K562 (cell line): Measurements from ENCODE around the gene NUDT2. TPM values are rescaled to one million over a fixed set of nuclear protein-coding genes. Genes with fewer than 3 reads are reported as not detected.

Experiments
- BHLHE40 ChIP-seq: IDR thresholded peaks from 2 replicates; pipeline ENCODE4 v1.6.1; 2011; ENCODE audit warnings: low read length, improper control_type of control experiment
- BMI1 ChIP-seq: fragments of 150-350 bp; IDR thresholded peaks from 2 replicates; pipeline ENCODE4 v1.6.1; 2014; ENCODE audit warnings: low read length
- CHD2 ChIP-seq: IDR thresholded peaks from 2 replicates; pipeline ENCODE4 v1.6.1; 2011; ENCODE audit warnings: low read depth, low read length
- CSDE1 ChIP-seq, 2 experiments: fragments of 450-650 bp; IDR thresholded peaks; 2 replicates each; pipeline ENCODE4 v1.6.1; 2016; ENCODE audit warnings: mild to moderate bottlenecking in 1 of 2
- ERF ChIP-seq: fragments of 450-650 bp; formaldehyde crosslinking; IDR thresholded peaks from 2 replicates; pipeline ENCODE4 v1.4.0; 2020; ENCODE audit warnings: mild to moderate bottlenecking, mixed read lengths
- HNRNPLL ChIP-seq: fragments of 200-400 bp; formaldehyde crosslinking; IDR thresholded peaks from 2 replicates; pipeline ENCODE4 v1.6.1; 2017; ENCODE audit warnings: low read length, low read depth, mild to moderate bottlenecking; ENCODE audit not compliant: poor library complexity, severe bottlenecking
- KDM4B ChIP-seq, 2 experiments: fragments of 450-650 bp in 1 of 2; sonication (generic) in 1 of 2; IDR thresholded peaks; 2 replicates each; pipeline ENCODE4 v1.6.1; 2016 to 2017; ENCODE audit warnings: borderline replicate concordance in 2 of 2, antibody characterized with exemption in 1 of 2, low read depth in 1 of 2, mild to moderate bottlenecking in 1 of 2
- MTA1 ChIP-seq: fragments of 450-650 bp; IDR thresholded peaks from 2 replicates; pipeline ENCODE4 v1.6.1; 2017; ENCODE audit warnings: borderline replicate concordance
- NFE2 ChIP-seq: IDR thresholded peaks from 2 replicates; pipeline ENCODE4 v1.6.1; 2014; ENCODE audit warnings: antibody characterized with exemption, low read depth
- PTRF ChIP-seq: fragments of 450-650 bp; IDR thresholded peaks from 2 replicates; pipeline ENCODE4 v1.6.1; 2016; ENCODE audit warnings: mild to moderate bottlenecking, missing genetic modification characterization, missing compliant biosample characterization
- PURB ChIP-seq: sonication (generic); formaldehyde crosslinking; IDR thresholded peaks from 2 replicates; pipeline ENCODE4 v1.9.0; 2021; ENCODE audit warnings: low read depth, mild to moderate bottlenecking, missing genetic modification reagents
- RAD51 ChIP-seq: fragments of 450-650 bp; IDR thresholded peaks from 2 replicates; pipeline ENCODE4 v1.7.1; 2016; ENCODE audit warnings: low read depth, mild to moderate bottlenecking, borderline replicate concordance
- RBM22 ChIP-seq: fragments of 200-400 bp; formaldehyde crosslinking; IDR thresholded peaks from 2 replicates; pipeline ENCODE4 v1.6.1; 2018; ENCODE audit warnings: low read length, low read depth; ENCODE audit not compliant: poor library complexity, severe bottlenecking
- SIN3B ChIP-seq: fragments of 450-650 bp; IDR thresholded peaks from 2 replicates; pipeline ENCODE4 v1.6.1; 2017; ENCODE audit warnings: low read depth, mild to moderate bottlenecking, moderate library complexity
- SMC3 ChIP-seq: conservative IDR thresholded peaks from 2 replicates; pipeline ENCODE4 v1.6.1; 2011; ENCODE audit warnings: low read depth, low read length, improper control_type of control experiment; ENCODE audit not compliant: insufficient read depth
- ZNF589 ChIP-seq: fragments of 200-800 bp; sonication (Bioruptor generic); IDR thresholded peaks from 2 replicates; pipeline ENCODE4 v1.6.1; 2016; ENCODE audit warnings: low read depth, missing genetic modification characterization, missing compliant biosample characterization
- polyA plus RNA-seq, 8 experiments: library from polyadenylated mRNA; depleted of rRNA in 4 of 8; stranded (reverse) in 5 of 8; unstranded in 3 of 8; fragments of >200 nt; fragmentation: Nextera tagmentation in 2 of 8; fragmentation: Illumina TruSeq in 1 of 8; extraction: Ambion mirVana in 2 of 8; extraction: Trizol in 1 of 8; gene quantifications; 2 replicates each; pipeline versions ENCODE4 v1.2.1 to v1.2.3, GENCODE V29; 2011 to 2014; ENCODE audit warnings: inconsistent platforms in 1 of 8, missing spikeins in 1 of 8
- total RNA-seq, 7 experiments: library from RNA; depleted of rRNA in 6 of 7; stranded (reverse); fragments of >200 nt in 6 of 7; fragmentation: Illumina TruSeq in 2 of 7; extraction: Trizol in 2 of 7; gene quantifications; 2 replicates each; pipeline versions ENCODE4 v1.2.1 to v1.2.3, GENCODE V29; 2011 to 2021; ENCODE audit warnings: low replicate concordance in 1 of 7
- TF ChIP-seq, protein P1 (sequence below): sonication (generic); formaldehyde crosslinking; IDR thresholded peaks from 2 replicates; pipeline ENCODE4 v1.8.0; 2022; ENCODE audit warnings: mild to moderate bottlenecking, missing genetic modification reagents
- TF ChIP-seq, protein P2 (sequence below): fragments of 450-650 bp; IDR thresholded peaks from 2 replicates; pipeline ENCODE4 v1.6.1; 2016; ENCODE audit warnings: missing biosample characterization, missing genetic modification characterization
- TF ChIP-seq, protein P3 (sequence below): sonication (generic); formaldehyde crosslinking; IDR thresholded peaks from 2 replicates; pipeline ENCODE4 v1.8.0; 2022; ENCODE audit warnings: mild to moderate bottlenecking, missing genetic modification reagents
- TF ChIP-seq, protein P4 (sequence below): fragments of 450-650 bp; IDR thresholded peaks from 2 replicates; pipeline ENCODE4 v1.6.1; 2016; ENCODE audit warnings: borderline replicate concordance
- TF ChIP-seq, protein P5 (sequence below): IDR thresholded peaks from 2 replicates; pipeline ENCODE4 v1.6.1; 2011; ENCODE audit not compliant: insufficient read length; ENCODE audit errors: extremely low read depth

The NUDT2 gene
- total and polyA plus RNA-seq, 9 of the 15 experiments (the other 6 are each of a cell fraction or from before 2014, with no cell fraction given): 11.5 to 28.1 (median 19.0) TPM

DNA sequence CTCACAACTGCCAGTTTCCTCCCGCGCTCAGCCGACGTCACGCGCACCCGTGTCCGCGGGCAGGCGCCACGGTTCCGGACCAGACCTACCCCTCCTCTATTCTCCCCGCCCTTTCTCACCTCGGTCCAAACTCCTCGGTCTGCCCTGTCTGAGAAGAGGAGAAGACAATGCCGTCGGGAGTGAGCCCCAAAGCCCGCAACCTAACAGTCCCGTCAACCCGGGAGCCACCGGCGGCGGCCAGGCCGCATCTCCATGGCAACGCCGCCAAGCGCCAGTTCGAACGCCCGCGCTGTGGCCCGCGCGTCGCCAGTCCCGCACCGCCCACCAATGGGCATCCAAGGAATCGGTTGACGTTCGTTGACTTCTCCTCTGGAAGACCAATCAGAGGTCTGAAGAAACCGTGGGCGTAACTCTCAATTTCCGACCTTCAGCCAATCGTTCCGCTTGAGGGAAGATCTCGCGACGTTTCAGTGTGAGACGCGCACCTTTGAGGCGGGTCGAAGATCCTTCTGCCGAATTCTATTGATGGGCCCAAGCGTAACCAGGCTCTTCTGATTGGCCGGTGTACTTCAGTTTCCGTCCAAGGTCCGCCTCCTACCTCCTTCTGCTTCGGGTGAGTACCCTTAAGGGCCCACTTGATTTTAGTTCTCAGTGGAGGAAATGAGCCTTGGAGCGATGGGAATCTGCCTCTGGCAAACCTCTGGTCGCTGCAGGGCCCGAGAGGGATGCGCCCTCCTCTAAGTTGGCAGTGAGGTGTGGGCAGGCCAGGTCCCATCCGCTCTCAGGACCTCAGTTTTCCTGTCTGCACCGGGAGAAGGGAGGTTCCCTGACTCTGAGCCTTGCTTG is at the start of gene NUDT2, which contains the start of gene KIF24 (continued):
- TF ChIP-seq, protein P1, sequence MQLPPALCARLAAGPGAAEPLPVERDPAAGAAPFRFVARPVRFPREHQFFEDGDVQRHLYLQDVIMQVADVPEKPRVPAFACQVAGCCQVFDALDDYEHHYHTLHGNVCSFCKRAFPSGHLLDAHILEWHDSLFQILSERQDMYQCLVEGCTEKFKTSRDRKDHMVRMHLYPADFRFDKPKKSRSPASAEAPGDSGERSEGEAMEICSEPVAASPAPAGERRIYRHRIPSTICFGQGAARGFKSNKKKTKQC (CRISPR knock-in tag): 0 out of 2 replicates have a peak, but pooled peaks have one; percentile 60
- TF ChIP-seq RAD51: 0 out of 2 replicates have a peak, but pooled peaks have one; percentile 13
- TF ChIP-seq, protein P2, sequence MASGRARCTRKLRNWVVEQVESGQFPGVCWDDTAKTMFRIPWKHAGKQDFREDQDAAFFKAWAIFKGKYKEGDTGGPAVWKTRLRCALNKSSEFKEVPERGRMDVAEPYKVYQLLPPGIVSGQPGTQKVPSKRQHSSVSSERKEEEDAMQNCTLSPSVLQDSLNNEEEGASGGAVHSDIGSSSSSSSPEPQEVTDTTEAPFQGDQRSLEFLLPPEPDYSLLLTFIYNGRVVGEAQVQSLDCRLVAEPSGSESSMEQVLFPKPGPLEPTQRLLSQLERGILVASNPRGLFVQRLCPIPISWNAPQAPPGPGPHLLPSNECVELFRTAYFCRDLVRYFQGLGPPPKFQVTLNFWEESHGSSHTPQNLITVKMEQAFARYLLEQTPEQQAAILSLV (tag): no peak
- TF ChIP-seq, protein P3, sequence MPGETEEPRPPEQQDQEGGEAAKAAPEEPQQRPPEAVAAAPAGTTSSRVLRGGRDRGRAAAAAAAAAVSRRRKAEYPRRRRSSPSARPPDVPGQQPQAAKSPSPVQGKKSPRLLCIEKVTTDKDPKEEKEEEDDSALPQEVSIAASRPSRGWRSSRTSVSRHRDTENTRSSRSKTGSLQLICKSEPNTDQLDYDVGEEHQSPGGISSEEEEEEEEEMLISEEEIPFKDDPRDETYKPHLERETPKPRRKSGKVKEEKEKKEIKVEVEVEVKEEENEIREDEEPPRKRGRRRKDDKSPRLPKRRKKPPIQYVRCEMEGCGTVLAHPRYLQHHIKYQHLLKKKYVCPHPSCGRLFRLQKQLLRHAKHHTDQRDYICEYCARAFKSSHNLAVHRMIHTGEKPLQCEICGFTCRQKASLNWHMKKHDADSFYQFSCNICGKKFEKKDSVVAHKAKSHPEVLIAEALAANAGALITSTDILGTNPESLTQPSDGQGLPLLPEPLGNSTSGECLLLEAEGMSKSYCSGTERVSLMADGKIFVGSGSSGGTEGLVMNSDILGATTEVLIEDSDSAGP (CRISPR knock-in tag): 0 out of 2 replicates have a peak, but pooled peaks have one; percentile 24
- peak; percentile 66; the same call in 1 of the 2 replicates for TF ChIP-seq ERF (CRISPR knock-in tag)
- TF ChIP-seq, protein P4, sequence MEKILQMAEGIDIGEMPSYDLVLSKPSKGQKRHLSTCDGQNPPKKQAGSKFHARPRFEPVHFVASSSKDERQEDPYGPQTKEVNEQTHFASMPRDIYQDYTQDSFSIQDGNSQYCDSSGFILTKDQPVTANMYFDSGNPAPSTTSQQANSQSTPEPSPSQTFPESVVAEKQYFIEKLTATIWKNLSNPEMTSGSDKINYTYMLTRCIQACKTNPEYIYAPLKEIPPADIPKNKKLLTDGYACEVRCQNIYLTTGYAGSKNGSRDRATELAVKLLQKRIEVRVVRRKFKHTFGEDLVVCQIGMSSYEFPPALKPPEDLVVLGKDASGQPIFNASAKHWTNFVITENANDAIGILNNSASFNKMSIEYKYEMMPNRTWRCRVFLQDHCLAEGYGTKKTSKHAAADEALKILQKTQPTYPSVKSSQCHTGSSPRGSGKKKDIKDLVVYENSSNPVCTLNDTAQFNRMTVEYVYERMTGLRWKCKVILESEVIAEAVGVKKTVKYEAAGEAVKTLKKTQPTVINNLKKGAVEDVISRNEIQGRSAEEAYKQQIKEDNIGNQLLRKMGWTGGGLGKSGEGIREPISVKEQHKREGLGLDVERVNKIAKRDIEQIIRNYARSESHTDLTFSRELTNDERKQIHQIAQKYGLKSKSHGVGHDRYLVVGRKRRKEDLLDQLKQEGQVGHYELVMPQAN: peak; percentile 97
- no peak for TF ChIP-seq PURB (CRISPR knock-in tag)
- no peak for TF ChIP-seq PTRF
- TF ChIP-seq HNRNPLL: peak; percentile 75
- TF ChIP-seq NFE2: no peak
- TF ChIP-seq CSDE1 (IDR thresholded peaks at IDR 0.05): peak in 1 of 2 experiments; percentile 85; a peak in 2 of 4 replicates
- TF ChIP-seq, protein P5, sequence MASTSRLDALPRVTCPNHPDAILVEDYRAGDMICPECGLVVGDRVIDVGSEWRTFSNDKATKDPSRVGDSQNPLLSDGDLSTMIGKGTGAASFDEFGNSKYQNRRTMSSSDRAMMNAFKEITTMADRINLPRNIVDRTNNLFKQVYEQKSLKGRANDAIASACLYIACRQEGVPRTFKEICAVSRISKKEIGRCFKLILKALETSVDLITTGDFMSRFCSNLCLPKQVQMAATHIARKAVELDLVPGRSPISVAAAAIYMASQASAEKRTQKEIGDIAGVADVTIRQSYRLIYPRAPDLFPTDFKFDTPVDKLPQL: peak; percentile 43
- TF ChIP-seq KDM4B (IDR thresholded peaks at IDR 0.05; ENCODE audit: borderline replicate concordance in 2 of 2, low read depth in 1 of 2): no peak
- no peak for TF ChIP-seq ZNF589 (CRISPR knock-in tag)
- TF ChIP-seq BHLHE40: peak; percentile 44; the same call in 1 of the 2 replicates
- TF ChIP-seq BMI1: peak; percentile 62; the same call in 1 of the 2 replicates
- peak; percentile 67 for TF ChIP-seq RBM22
- peak; percentile 95 for TF ChIP-seq CHD2
- TF ChIP-seq MTA1: peak; percentile 43; the same call in 1 of the 2 replicates
- 0 out of 2 replicates have a peak, but pooled peaks have one; percentile 30 for TF ChIP-seq SIN3B
- TF ChIP-seq SMC3: no peak
